Liver (tissue), 9 donors: Measurements from ENCODE around the gene ZDHHC11. TPM values are rescaled to one million over a fixed set of nuclear protein-coding genes. Genes with fewer than 3 reads are reported as not detected.
"Not testable (repeated sequence)": the region's sequence is repeated elsewhere in the genome, so short reads cannot be mapped to it uniquely, and the experiment has no call there.

Experiments
- DNase-seq: peaks from one replicate; pipeline ENCODE4 v3.0.0-alpha.2; 2017; ENCODE audit warnings: low spot score
- H3K27ac ChIP-seq, 2 donors: one replicate each; pipeline ENCODE4 v1.7.0; 2013; ENCODE audit warnings: inconsistent platforms in 2 of 2, low read length in 2 of 2, control low read depth in 1 of 2, low read depth in 1 of 2, mild to moderate bottlenecking in 1 of 2
- H3K27me3 ChIP-seq, 4 donors: one replicate each; pipeline versions ENCODE4 v1.6.1 to v1.7.0; 2013; ENCODE audit warnings: low read length in 3 of 4, inconsistent platforms in 1 of 4, mild to moderate bottlenecking in 1 of 4, moderate library complexity in 1 of 4; ENCODE audit not compliant: control insufficient read depth in 4 of 4, insufficient read depth in 4 of 4
- H3K36me3 ChIP-seq, 4 donors: one replicate each; pipeline versions ENCODE4 v1.6.1 to v1.7.0; 2013; ENCODE audit warnings: low read length in 3 of 4, mild to moderate bottlenecking in 3 of 4, low read depth in 1 of 4, moderate library complexity in 1 of 4; ENCODE audit not compliant: control insufficient read depth in 4 of 4, insufficient read depth in 3 of 4
- H3K4me1 ChIP-seq, 4 donors: one replicate each; pipeline versions ENCODE4 v1.6.1 to v1.7.0; 2013; ENCODE audit warnings: low read length in 3 of 4, mild to moderate bottlenecking in 3 of 4, moderate library complexity in 1 of 4; ENCODE audit not compliant: control insufficient read depth in 4 of 4, insufficient read depth in 4 of 4
- H3K4me3 ChIP-seq, 3 donors: one replicate each; pipeline versions ENCODE4 v1.6.1 to v1.7.0; 2013; ENCODE audit warnings: low read length in 3 of 3, control low read depth in 1 of 3, low read depth in 1 of 3, mild to moderate bottlenecking in 1 of 3
- H3K9ac ChIP-seq, 2 donors: one replicate each; pipeline ENCODE4 v1.7.0; 2013; ENCODE audit warnings: low read length in 2 of 2, mild to moderate bottlenecking in 2 of 2, moderate library complexity in 2 of 2, control low read depth in 1 of 2, low read depth in 1 of 2
- H3K9me3 ChIP-seq, 4 donors: one replicate each; pipeline versions ENCODE4 v1.6.1 to v1.7.0; 2013; ENCODE audit warnings: low read length in 3 of 4; ENCODE audit not compliant: control insufficient read depth in 4 of 4
- WGBS: extraction: QIAGEN DNeasy Blood & Tissue Kit; methylation state at CpG from one replicate; pipeline ENCODE4 v1.1.7; 2013; 5-methylcytosine and 5-hydroxymethylcytosine counted together
- polyA plus RNA-seq, 2 donors: library from polyadenylated mRNA; stranded (reverse) in 1 of 2; unstranded in 1 of 2; fragments of 200-250 nt in 1 of 2; fragments of >200 nt in 1 of 2; fragmentation: Nextera tagmentation in 1 of 2; extraction: Ambion mirVana in 1 of 2; gene quantifications; one replicate each; pipeline versions ENCODE4 v1.2.1 to v1.2.3, GENCODE V29; 2013 to 2015
- total RNA-seq, 2 donors: library from RNA; depleted of rRNA; stranded (reverse); fragments of >200 nt; gene quantifications; one replicate each; pipeline ENCODE4 v1.2.3, GENCODE V29; 2014
- donor health status: healthy.
- donor health status: healthy.
- donor health status: healthy.
- donor health status: healthy.
- donor health status: healthy.

The ZDHHC11 gene
- total and polyA plus RNA-seq, 4 donors = 0.93 to 3.2 (median 1.3) TPM

- not testable (repeated sequence) for H3K9ac ChIP-seq, H3K27me3 ChIP-seq, H3K4me1 ChIP-seq, DNase-seq, H3K27ac ChIP-seq, H3K36me3 ChIP-seq, H3K9me3 ChIP-seq, H3K4me3 ChIP-seq
- 97% methylated on average over 6 of the region's 7 CpGs for WGBS
Observed at GRCh38 chr5:847736-848135, 3.0 kb downstream of the ZDHHC11 start.

GRCh38 chr5:847212-847611 lies 3.6 kb downstream of the ZDHHC11 start:
- 96% methylated on average over 8 of the region's 18 CpGs for WGBS
- H3K4me1 ChIP-seq, H3K36me3 ChIP-seq, H3K27me3 ChIP-seq, H3K9ac ChIP-seq, H3K27ac ChIP-seq, H3K4me3 ChIP-seq, H3K9me3 ChIP-seq, DNase-seq: not testable (repeated sequence)

- H3K36me3 ChIP-seq, DNase-seq, H3K27ac ChIP-seq, H3K4me1 ChIP-seq, H3K4me3 ChIP-seq, H3K9me3 ChIP-seq, H3K27me3 ChIP-seq, H3K9ac ChIP-seq: not testable (repeated sequence)
- 89% methylated on average over 18 of the region's 18 CpGs for WGBS
Observed at GRCh38 chr5:846602-847091, 4.1 kb downstream of the ZDHHC11 start.

GRCh38 chr5:845676-846601 lies 4.8 kb downstream of the ZDHHC11 start:
- not testable (repeated sequence) for H3K4me1 ChIP-seq, DNase-seq, H3K27me3 ChIP-seq, H3K36me3 ChIP-seq, H3K27ac ChIP-seq, H3K9ac ChIP-seq, H3K9me3 ChIP-seq, H3K4me3 ChIP-seq
- 90% methylated on average over 25 of the region's 35 CpGs for WGBS

- H3K9me3 ChIP-seq, H3K27ac ChIP-seq, H3K36me3 ChIP-seq, H3K9ac ChIP-seq, H3K27me3 ChIP-seq, H3K4me3 ChIP-seq, H3K4me1 ChIP-seq, DNase-seq: not testable (repeated sequence)
- WGBS = 91% methylated on average over 17 of the region's 21 CpGs
Observed at GRCh38 chr5:845031-845675, 5.6 kb downstream of the ZDHHC11 start.

- not testable (repeated sequence) for DNase-seq, H3K9ac ChIP-seq
- 97% methylated on average over 14 of the region's 16 CpGs for WGBS
Observed at GRCh38 chr5:844426-844825, 6.4 kb downstream of the ZDHHC11 start.

GRCh38 chr5:843926-844325 lies 6.9 kb downstream of the ZDHHC11 start:
- H3K9ac ChIP-seq, H3K36me3 ChIP-seq, H3K4me3 ChIP-seq, H3K9me3 ChIP-seq, H3K27me3 ChIP-seq, H3K27ac ChIP-seq, DNase-seq, H3K4me1 ChIP-seq: not testable (repeated sequence)
- WGBS = 93% methylated on average over 22 of the region's 22 CpGs

More at GRCh38 chr5:844426-844825, 6.4 kb downstream of the ZDHHC11 start:
- H3K27ac ChIP-seq, H3K9me3 ChIP-seq, H3K27me3 ChIP-seq, H3K4me3 ChIP-seq, H3K36me3 ChIP-seq, H3K4me1 ChIP-seq: not testable (repeated sequence)

GRCh38 chr5:843371-843770 lies 7.4 kb downstream of the ZDHHC11 start:
- not testable (repeated sequence) for H3K4me3 ChIP-seq, H3K9ac ChIP-seq, H3K36me3 ChIP-seq, H3K4me1 ChIP-seq, DNase-seq, H3K27me3 ChIP-seq, H3K27ac ChIP-seq, H3K9me3 ChIP-seq
- whole genome bisulfite sequencing = 96% methylated on average over 17 of the region's 26 CpGs
